Measurements from ENCODE around the gene ADAMTS3.

The ADAMTS3 gene

DNA sequence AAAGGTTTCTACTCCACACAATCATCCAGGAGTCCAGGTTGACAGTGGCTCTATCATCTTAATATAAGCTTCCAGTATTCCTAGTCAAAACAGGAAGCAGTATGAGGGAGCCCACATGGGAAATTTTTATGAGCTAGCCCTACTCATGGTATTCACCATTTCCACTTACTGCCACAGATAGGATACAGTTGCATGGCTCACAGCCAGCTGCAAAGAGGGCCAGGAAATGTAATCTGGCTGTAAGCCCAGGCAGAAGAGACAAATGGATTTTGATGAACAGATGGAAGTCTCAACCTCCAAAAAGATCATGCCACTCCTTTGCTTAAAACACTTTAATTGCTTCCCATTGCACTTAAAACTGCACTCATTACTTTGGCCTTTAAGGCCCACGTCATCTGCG is 150.6 kb downstream of the ADAMTS3 start:
- no peak for DNase-seq (ENCODE audit: low read depth in 1 of 2, low spot score in 1 of 2)

DNA sequence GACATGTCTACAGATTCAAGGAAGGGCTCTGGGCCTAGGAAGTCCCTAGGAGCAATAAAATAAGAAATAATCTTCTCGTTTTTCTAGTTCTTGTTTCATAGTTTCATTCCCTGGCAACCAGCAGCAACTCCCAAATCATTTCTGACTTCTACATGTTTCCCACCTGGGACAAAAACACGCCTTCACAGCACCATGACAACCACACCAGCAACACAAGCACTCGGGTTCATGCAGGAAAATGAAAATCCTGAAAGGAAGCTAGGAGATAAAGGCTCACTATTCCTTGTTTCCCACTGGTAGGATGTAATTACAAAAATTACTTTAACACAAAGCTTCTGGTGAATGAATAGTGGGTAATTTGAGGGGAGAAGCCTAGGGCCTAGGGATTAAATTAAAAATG is 158.9 kb downstream of the ADAMTS3 start:
- no peak for DNase-seq (ENCODE audit: low read depth in 1 of 2, low spot score in 1 of 2)

DNA sequence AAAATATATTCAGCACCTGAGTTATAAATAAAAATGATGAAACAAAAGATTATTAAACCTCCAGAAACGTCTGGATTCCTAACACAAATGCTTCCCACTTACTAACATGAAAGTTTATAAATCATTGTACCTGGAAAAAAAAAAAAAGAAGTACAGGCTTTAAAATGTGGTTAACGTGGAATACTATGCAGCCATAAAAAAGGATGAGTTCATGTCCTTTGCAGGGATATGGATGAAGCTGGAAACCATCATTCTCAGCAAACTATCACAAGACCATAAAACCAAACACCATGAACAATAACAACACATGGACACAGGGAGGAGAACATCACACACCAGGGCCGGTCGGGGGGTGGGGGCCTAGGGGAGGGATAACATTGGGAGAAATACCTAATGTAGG is 160.5 kb downstream of the ADAMTS3 start:
- DNase-seq (ENCODE audit: low read depth in 1 of 2, low spot score in 1 of 2) = no peak

DNA sequence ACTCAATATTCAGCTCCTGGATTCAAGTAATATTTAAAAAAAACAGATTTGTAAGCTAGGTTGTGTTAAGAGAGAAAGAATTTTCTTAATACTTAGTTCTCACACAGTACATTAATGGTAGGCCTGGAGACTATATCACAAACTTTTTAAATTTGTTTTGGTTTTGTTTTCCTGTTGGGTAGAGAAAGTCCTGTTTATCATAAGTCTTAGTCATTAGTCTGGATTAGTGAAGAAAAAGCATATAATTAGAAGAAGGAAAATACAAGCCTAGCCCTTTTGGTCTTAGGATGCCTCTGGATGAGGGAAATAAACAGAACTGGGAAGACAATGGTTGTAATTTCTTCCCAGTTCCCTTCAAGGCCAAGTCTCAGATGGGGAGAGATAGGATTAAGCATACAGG is 163.6 kb downstream of the ADAMTS3 start:
- DNase-seq (ENCODE audit: low read depth in 1 of 2, low spot score in 1 of 2) = no peak

DNA sequence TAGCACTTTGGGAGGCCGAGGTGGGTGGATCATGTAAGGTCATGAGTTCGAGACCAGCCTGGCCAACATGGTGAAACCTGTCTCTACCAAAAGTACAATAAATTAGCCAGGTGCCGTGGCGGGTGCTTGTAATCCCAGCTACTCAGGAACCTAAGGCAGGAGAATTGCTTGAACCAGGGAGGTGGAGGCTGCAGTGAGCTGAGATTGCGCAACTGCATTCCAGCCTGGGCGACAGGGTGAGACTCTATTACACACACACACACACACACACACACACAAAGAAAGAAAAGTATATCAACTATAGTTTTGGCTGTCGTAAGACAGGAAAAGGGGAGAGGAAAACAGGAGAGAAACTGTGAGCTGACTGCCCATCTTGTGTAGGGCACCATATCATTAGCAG is 171.7 kb downstream of the ADAMTS3 start:
- DNase-seq (ENCODE audit: low read depth in 1 of 2, low spot score in 1 of 2) = no peak

DNA sequence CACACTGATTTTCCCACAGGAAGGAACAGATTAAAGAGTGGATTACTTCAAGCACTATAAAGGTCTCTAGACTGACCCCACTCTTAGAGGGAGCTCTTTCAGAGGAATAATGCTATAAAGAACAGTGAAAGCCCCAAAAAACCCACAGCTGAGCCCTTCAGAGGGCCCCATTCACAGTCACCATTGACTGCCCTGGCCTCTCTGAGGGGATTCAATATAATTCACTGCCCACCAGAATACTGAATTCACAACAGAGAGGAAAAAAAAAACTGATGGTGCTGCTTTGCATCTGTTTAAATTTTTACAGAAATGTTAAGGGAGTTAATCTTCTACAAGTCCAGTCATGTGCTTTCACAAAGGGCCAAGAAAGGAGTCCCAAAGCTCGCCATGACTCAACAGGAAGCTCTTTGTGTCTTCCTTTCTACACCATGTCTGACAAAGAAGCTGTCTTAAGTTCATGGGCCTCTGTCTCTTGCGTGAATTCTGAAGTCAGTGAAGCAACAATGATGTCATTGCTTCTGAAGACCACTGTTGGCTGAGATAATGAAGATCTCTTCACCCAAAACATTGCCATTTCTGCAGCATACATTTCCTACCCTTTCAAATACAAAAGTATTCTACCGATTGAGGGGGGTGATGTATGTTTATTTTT is 174.9 kb downstream of the ADAMTS3 start:
- no peak for DNase-seq (ENCODE audit: low read depth in 1 of 2, low spot score in 1 of 2)

DNA sequence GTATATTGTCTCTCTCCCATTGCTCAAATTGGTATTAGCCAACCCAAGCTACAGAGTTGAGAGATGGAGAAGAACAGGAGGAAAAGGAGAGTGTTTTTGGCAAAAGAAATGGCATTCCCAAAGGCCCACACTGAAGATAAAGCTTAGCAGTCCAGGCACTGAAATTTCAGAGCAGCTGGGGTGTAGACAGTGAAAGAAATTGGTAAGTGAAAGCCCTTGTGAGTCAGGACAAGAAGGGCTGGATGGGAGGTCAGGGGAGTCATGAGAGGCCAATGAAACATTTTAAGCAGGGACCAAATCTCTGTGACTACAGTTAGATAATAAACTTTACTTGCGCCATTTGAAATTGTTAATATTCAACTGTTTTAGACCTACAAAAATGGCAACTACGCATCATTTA is 177.7 kb downstream of the ADAMTS3 start:
- no peak for DNase-seq (ENCODE audit: low read depth in 1 of 2, low spot score in 1 of 2)

DNA sequence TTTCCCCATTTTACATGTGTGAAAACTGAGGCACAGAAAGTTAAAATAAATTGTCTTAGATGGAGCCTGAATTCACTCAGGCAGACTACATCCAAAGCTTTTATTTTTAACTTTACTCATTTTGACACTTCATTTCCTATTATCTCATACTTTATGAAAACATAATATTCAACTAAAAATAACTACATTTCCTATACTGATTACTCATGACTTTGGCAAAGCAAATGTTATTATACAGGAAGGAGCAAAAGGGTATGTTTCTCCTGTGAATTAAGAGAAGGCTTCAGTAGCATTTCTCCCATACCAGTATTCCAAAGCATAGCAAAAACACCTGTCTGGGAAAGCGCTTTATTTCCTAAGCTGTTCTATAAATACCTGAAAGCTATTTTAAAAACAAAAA is 178.6 kb downstream of the ADAMTS3 start:
- DNase-seq (ENCODE audit: low read depth in 1 of 2, low spot score in 1 of 2) = no peak

DNA sequence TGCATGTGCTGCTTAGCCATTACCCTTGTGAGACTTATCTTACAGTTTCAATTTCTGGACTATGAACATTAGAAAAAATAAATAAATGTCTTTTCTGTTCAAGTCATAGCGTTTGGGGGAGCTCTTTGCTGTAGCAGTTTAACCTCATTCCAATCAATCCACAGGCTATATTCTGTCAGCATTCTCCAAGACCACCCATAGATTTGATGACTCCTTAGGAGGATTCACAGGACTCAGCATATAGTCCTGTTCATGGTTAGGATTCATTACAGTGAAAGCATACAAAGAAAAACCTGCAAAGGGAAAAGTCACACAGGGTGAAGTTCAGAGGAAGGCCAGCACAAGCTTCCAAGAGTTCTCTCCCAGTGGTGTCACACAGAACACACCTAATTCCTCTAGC is 180.5 kb downstream of the ADAMTS3 start:
- DNase-seq (ENCODE audit: low read depth in 1 of 2, low spot score in 1 of 2) = no peak

DNA sequence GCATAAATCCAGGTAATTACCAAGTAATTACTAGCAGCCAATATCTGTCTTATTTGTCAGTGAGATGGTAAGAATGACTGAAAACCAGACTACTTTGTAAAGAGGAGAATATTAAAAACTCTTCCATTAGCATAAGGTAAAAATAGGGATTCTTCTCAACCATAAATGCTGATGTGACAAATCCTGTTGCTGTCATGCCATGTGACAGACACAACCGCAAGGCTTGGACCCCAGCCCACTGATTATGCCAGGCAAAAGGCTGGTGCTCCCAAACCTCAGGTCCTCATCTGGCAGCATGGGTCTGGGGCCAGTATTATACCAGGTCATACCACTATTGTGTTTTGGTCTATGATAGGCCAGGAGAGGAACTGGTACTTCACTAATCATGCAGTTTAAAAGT is 181.1 kb downstream of the ADAMTS3 start:
- no peak for DNase-seq (ENCODE audit: low read depth in 1 of 2, low spot score in 1 of 2)

DNA sequence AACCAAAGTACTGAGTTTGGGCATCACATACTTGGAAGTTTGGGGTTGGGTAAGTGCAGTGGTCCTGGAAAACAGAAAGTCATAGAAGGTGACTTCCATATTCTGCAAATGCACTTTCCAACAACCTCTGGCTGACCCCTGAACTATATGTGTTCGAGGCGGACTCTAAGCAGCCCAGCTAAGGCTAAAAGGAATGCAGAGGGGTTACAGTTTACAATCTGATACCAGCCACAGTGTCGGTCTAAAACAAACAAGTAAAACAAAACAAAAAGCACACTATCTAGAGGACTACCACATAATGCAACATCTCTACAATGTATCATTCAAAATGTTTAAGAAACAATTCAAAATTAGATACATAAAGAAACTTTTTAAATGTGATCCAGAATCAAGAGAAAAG is 185.6 kb downstream of the ADAMTS3 start:
- no peak for DNase-seq (ENCODE audit: low read depth in 1 of 2, low spot score in 1 of 2)

DNA sequence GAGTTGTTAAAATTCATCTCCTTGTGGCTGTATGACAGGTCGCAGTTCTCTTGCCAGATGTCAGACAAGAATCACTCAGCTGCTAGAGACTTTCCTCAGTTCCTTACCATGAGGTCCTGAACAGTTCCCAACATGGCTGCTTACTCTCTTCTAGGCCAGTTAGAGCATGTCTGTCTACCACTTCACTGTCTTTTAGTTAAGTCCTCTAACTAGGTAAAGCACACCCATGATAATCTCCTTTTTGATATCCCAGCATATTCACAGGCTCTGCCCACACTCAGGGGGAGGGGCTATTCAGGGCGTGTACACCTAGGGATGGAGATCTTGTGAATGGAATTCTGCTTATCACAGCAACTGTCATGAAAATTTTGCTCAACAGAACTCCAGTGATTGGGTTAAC is 190.1 kb downstream of the ADAMTS3 start:
- DNase-seq (ENCODE audit: low read depth in 1 of 2, low spot score in 1 of 2) = no peak

DNA sequence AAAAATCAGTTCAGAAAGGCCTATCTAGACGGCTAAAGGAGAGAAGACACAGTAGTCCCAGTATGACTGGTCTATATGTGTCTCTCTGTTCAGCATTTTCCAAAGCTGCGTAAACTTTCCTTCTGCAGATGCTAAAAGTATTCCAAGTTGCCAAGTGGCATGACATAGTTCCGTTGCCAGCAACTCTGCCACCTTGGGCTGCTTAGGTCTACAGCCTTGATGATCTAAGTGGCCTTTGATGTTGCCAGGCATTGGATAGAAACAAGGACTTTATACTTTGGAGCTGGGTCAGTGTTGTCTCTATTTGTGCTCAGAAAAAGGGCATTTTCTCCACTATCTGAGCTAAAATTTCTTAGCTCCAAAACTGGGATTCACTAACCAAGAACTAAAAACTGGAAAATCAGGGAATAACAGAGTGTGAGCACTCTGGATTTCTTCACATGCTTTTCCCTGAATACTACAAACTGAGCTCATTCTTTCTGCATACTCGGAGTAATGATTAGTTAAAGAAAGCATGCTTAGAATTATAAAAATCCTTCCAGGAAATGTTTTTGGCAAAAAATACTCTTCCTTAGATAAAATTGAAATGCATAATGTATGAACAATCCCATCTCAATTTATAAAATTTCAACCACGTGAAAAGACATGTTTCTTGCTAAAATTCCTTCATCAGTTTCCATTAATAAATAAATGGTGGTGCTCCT is 191.4 kb downstream of the ADAMTS3 start:
- DNase-seq (ENCODE audit: low read depth in 1 of 2, low spot score in 1 of 2) = no peak

DNA sequence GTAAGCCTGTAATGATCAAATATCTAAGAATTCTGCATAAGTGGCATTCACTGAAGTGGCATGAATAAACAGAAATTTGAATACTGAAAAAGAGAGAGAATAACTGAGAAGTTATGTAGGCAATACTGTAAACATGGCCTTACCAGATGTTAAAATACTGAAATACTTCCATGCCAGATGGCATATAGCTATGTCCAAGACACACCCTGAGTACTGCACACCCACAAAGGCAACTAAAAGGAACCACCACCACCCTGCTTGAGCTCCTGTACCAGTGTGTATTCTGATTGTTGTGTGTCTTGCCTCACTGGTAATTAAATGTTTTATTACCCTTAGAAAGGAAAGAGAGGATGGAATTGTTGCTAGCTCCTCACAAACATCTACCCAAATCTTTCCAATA is 192.1 kb downstream of the ADAMTS3 start:
- no peak for DNase-seq (ENCODE audit: low read depth in 1 of 2, low spot score in 1 of 2)

DNA sequence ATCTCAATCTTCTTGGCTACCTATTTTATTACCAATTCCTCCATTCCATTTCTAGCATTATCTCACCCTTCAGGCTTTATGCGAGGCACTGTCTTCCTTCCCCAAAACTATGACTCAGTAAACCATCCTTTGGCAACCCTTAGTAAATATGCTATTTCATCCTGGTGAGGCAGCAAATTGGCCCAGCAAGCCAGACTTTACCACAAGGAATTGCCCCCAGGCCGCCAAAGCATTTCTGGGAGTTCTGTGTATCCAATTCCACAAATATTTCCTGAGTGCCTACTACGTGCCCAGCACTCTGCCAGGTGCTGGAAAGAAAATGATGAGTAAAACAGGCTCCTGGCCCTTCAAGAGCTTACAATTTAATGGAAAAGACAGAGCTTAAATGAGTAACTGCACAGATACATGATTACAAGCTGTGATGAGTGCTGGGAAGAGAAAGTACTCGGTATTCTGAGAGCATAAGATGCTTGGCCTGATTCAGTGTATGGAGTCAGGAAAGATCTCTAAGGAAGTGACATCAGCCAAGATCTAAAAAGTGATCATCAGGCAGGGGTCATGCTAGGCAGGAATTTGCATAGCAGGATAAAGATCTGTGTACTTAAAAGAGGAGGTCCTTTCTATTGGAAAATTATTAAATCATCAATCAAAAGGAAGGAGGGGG is 193.8 kb downstream of the ADAMTS3 start:
- DNase-seq (ENCODE audit: low read depth in 1 of 2, low spot score in 1 of 2) = no peak

DNA sequence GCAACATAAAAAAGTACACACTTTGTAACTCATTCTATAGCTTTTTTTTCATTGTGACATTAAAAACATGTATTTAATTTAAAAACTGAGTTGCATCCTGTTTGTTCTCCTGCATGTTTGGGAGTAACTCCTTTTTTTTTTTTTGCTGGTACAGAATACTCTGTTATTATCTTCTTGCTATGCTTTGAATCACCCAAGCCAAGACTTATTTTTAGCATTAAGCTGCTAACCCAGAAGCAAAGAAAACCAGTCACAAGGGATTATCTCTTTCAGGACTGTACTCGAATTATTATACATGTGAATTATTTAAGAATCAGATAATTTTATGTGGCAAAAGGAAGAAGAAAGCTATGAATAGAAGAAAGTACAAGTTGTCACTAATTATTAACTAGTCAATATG is 194.9 kb downstream of the ADAMTS3 start:
- DNase-seq (ENCODE audit: low read depth in 1 of 2, low spot score in 1 of 2) = no peak

DNA sequence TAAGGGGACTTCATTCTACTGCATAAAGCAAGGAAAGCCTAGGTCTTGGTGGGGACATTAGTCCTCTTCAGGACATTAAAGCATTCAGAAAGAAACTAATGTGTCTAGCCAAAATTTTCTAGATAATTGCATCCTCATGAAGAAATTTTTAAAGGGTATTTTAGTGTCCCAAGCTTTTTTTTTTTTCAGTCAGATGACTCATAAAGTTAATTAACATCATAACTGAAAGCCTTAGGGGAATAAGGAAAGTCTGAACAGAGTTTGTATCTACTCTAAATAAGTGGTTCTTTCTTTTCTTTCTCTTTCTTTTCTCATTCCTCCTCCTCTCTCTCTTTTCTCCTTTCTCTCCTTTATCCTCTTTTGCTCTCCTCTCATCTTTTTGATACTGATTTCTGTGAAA is 202.4 kb downstream of the ADAMTS3 start:
- DNase-seq (ENCODE audit: low read depth in 1 of 2, low spot score in 1 of 2) = no peak

DNA sequence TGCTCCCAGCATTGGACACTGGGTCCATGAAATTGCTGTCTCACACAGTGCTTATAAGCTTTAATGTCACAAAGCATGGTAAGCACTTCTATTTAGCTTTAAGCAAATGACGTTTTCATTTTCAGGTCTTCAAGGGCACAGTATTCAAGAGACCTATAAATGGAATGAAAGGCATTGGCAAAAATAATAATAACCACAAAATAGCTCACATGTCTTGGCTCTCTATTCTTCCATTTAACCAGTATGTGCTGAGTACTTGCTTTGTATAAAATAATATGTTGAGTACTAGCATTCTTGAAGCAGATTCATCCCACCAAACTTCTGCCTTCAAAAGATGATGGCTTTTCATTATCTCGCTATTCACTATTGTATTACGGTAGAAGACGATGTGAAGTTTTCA is 203.0 kb downstream of the ADAMTS3 start:
- DNase-seq (ENCODE audit: low read depth in 1 of 2, low spot score in 1 of 2) = no peak

DNA sequence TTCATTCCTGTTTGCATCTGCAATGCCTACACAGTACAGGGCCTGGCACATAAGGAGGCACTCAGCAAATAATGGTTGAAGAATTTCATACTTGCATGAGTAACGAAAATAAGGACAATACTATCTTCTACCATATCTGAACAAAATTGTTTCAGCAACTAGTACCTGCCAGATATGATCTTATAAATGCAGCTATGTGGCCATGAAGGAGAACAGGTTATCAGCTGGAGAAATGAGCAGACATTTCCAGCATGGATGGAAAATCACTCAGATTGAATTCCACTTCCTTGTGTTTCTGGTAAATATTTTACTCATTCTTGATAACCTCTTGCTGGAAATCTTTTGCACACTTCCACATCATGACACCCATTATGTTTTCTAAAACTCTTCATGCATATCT is 204.0 kb downstream of the ADAMTS3 start:
- no peak for DNase-seq (ENCODE audit: low read depth in 1 of 2, low spot score in 1 of 2)

DNA sequence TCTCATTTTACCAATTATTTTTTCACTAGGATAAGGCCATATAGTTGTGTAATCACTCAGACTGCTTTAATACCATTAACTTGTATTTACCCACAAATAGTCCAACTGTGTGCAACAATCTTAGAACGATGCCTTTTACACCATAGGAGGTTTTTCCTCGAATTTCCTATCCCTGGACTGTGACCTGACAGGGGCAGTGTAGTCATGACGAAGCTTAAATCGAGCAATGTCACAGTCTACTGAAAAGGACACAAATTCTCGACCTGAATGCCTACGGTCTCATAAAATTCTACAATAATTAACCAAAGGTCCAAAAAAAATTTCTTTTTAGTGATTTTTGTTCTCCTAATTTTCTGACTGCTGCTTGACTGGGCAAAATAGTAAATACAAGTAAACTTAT is 208.9 kb downstream of the ADAMTS3 start:
- DNase-seq (ENCODE audit: low read depth in 1 of 2, low spot score in 1 of 2) = no peak

DNA sequence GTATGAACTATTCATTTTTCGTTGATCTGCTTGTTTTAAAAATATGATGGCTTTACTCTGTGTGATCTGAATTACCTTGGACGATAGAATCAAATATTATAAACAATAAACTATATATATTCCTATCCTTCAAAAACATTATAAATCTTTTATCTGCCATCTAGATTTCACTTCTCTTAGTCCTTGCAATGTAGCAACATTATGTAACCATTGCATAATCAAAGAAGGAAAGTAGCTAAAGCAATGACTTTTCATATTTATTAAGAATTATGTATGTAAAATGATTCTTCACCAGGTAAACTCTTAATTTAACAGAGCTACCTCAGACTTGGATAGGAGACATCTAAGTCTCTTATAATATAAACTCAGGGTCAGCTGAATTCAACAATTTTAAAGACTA is 210.5 kb downstream of the ADAMTS3 start:
- DNase-seq (ENCODE audit: low read depth in 1 of 2, low spot score in 1 of 2) = no peak

DNA sequence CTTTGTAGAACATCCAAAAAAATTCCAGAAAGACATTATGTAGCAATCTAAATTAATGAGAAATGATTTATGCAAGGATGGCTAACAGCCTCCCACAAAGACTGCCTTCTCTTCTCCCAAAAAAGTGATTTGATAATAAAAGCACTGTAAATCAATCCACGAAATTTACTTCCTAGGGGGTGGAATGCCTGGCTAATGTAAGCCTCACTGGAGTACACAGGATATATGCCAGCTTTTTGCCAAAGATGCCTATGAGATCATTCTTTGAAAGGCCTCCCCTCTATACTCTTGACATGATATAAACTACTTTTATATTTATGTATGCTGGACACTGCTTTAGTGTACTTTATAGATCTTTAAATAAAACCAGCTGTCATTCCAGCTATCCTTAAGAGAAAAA is 211.1 kb downstream of the ADAMTS3 start:
- DNase-seq (ENCODE audit: low read depth in 1 of 2, low spot score in 1 of 2) = no peak

DNA sequence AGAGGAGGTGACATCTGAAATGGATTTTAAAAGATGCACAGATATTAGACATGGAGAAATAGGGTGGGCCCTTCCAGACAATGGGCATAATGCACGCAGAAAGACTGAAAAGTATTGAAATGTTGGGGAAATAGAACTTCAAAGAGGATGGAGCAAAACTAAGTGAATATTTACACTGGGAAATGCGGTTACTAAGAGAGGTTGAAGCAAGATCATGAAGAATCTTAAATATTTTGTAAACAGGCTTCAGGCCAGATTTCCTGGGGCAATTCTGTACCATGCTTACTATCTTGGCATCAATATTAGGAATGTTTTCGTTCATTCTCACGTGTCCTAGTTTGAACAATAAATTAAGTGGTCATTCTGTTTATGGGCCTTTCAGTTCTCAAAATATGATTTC is 216.3 kb downstream of the ADAMTS3 start:
- no peak for DNase-seq (ENCODE audit: low read depth in 1 of 2, low spot score in 1 of 2)
